ENCODE measurements around the gene OTUB1. TPM values are rescaled to one million over a fixed set of nuclear protein-coding genes. Genes with fewer than 3 reads are reported as not detected.
A peak's percentile ranks its signal among the peaks of the same experiment; 100 is the strongest.

Gene OTUB1
- total and polyA plus RNA-seq, 2 of the 13 experiments (the other 11 are each of a cell fraction or from before 2014, with no cell fraction given) = 58.8 to 130 TPM

GRCh38 chr11:63970902-63971301, 15.3 kb upstream of the OTUB1 start (continued):
- no peak for TF ChIP-seq ZNF780A (CRISPR knock-in tag; IDR thresholded peaks at IDR 0.05)
- 0 out of 2 replicates have a peak, but pooled peaks have one; percentile 21 for TF ChIP-seq NFKBIZ (CRISPR knock-in tag; IDR thresholded peaks at IDR 0.05)
- TF ChIP-seq NR2F2 (IDR thresholded peaks at IDR 0.05; ENCODE audit: borderline replicate concordance, low read depth) = no peak
- peak; percentile 66 for TF ChIP-seq NCOA2 (CRISPR knock-in tag; IDR thresholded peaks at IDR 0.05)
- TF ChIP-seq ZNF777 (CRISPR knock-in tag; IDR thresholded peaks at IDR 0.05) = no peak
- no peak for TF ChIP-seq ATF1 (CRISPR knock-in tag; IDR thresholded peaks at IDR 0.05)
- TF ChIP-seq ZNF337 (CRISPR knock-in tag; IDR thresholded peaks at IDR 0.05; ENCODE audit: borderline replicate concordance, low read depth) = no peak
- TF ChIP-seq ZNF382 (CRISPR knock-in tag; IDR thresholded peaks at IDR 0.05; ENCODE audit: borderline replicate concordance) = no peak
- TF ChIP-seq ZSCAN30 (CRISPR knock-in tag; IDR thresholded peaks at IDR 0.05) = no peak
- TF ChIP-seq POGZ (CRISPR knock-in tag; IDR thresholded peaks at IDR 0.05) = no peak
- TF ChIP-seq ZNF83 (CRISPR knock-in tag; IDR thresholded peaks at IDR 0.05; ENCODE audit: borderline replicate concordance) = no peak
- no peak for TF ChIP-seq KDM3A (CRISPR knock-in tag; IDR thresholded peaks at IDR 0.05; ENCODE audit: low read depth)
- TF ChIP-seq PATZ1 (CRISPR knock-in tag; IDR thresholded peaks at IDR 0.05) = peak; percentile 32
- peak; percentile 28; the same call in 1 of the 2 replicates for TF ChIP-seq PAXIP1 (CRISPR knock-in tag; conservative IDR thresholded peaks at IDR 0.05)
- TF ChIP-seq SRSF1 (optimal IDR thresholded peaks at IDR 0.05; ENCODE audit: low read depth, low read length) = no peak
- peak; percentile 53; the same call in 1 of the 2 replicates for TF ChIP-seq ZNF281 (CRISPR knock-in tag; IDR thresholded peaks at IDR 0.05; ENCODE audit: borderline replicate concordance)
- no peak for TF ChIP-seq MLLT10 (CRISPR knock-in tag; IDR thresholded peaks at IDR 0.05)
- TF ChIP-seq SMAD1 (CRISPR knock-in tag; IDR thresholded peaks at IDR 0.05; ENCODE audit: borderline replicate concordance, low read depth) = no peak
- TF ChIP-seq ATRX (CRISPR knock-in tag; IDR thresholded peaks at IDR 0.05; ENCODE audit: borderline replicate concordance) = no peak
- TF ChIP-seq MYC (CRISPR knock-in tag; IDR thresholded peaks at IDR 0.05; ENCODE audit: borderline replicate concordance) = no peak
- TF ChIP-seq ZNF839 (CRISPR knock-in tag; IDR thresholded peaks at IDR 0.05; ENCODE audit: borderline replicate concordance) = no peak
- TF ChIP-seq NR2F6 (IDR thresholded peaks at IDR 0.05) = no peak
- peak; percentile 28; the same call in 1 of the 2 replicates for TF ChIP-seq NR2F6 (CRISPR knock-in tag; IDR thresholded peaks at IDR 0.05)
- TF ChIP-seq ZSCAN25 (CRISPR knock-in tag; IDR thresholded peaks at IDR 0.05) = no peak
